Neural cell (in vitro differentiated cells): ENCODE data around the gene APBB2. TPM values are rescaled to one million over a fixed set of nuclear protein-coding genes. Genes with fewer than 3 reads are reported as not detected.

ENCODE experiments used
- H2AFZ ChIP-seq: fragments of 200-600, 300-800 bp; sonication (generic), shearing (Covaris generic); 2 replicates; pipeline ENCODE4 v1.6.0; 2014; ENCODE audit warnings: low read depth, mild to moderate bottlenecking, antibody characterized with exemption, low read length, moderate library complexity
- H3F3A ChIP-seq: fragments of 200-600 bp; shearing (Covaris generic); 2 replicates; pipeline ENCODE4 v1.6.1; 2016; ENCODE audit warnings: mild to moderate bottlenecking, moderate library complexity, mixed read lengths, antibody characterized with exemption, low read length; ENCODE audit not compliant: insufficient read depth, poor library complexity, severe bottlenecking
- H3K27ac ChIP-seq: fragments of 200-600, 300-800 bp; sonication (generic), shearing (Covaris generic); 2 replicates; pipeline ENCODE4 v1.5.1; 2014; ENCODE audit warnings: mild to moderate bottlenecking, low read length, moderate library complexity
- H3K27me3 ChIP-seq: fragments of 300-800, 200-600 bp; sonication (generic), shearing (Covaris generic); 2 replicates; pipeline ENCODE4 v1.6.0; 2014; ENCODE audit warnings: mild to moderate bottlenecking, low read depth, low read length, moderate library complexity; ENCODE audit not compliant: insufficient read depth
- H3K36me3 ChIP-seq: fragments of 300-800, 200-600 bp; sonication (generic), shearing (Covaris generic); 2 replicates; pipeline ENCODE4 v1.5.1; 2014; ENCODE audit warnings: mild to moderate bottlenecking, antibody characterized with exemption, low read length, moderate library complexity; ENCODE audit not compliant: insufficient read depth
- H3K4me2 ChIP-seq: fragments of 300-800, 200-600 bp; sonication (generic), shearing (Covaris generic); 2 replicates; pipeline ENCODE4 v1.6.0; 2014; ENCODE audit warnings: mild to moderate bottlenecking, low read length
- H3K4me3 ChIP-seq: fragments of 300-800, 200-600 bp; sonication (generic), shearing (Covaris generic); 2 replicates; pipeline ENCODE4 v1.5.1; 2014; ENCODE audit warnings: mild to moderate bottlenecking, low read length, moderate library complexity
- H3K79me2 ChIP-seq: fragments of 200-600 bp; shearing (Covaris generic); replicated peaks from 2 replicates; pipeline ENCODE4 v1.6.0; 2014; ENCODE audit warnings: mild to moderate bottlenecking, low read length, moderate library complexity; ENCODE audit not compliant: insufficient read depth
- H3K9ac ChIP-seq: fragments of 300-800, 200-600 bp; sonication (generic), shearing (Covaris generic); 2 replicates; pipeline ENCODE4 v1.6.1; 2016; ENCODE audit warnings: mild to moderate bottlenecking, low read length, mixed read lengths
- H3K9me2 ChIP-seq: fragments of 200-600 bp; shearing (Covaris generic); 2 replicates; pipeline ENCODE4 v1.6.1; 2016; ENCODE audit warnings: mild to moderate bottlenecking, low read length, mixed read lengths; ENCODE audit not compliant: insufficient read depth
- H3K9me3 ChIP-seq: fragments of 200-600, 300-800 bp; sonication (generic), shearing (Covaris generic); 2 replicates; pipeline ENCODE4 v1.6.1; 2016; ENCODE audit warnings: mild to moderate bottlenecking, mixed run types, low read length, moderate library complexity, mixed read lengths
- H4K20me1 ChIP-seq: fragments of 200-600 bp; shearing (Covaris generic); 2 replicates; pipeline ENCODE4 v1.6.1; 2016; ENCODE audit warnings: mild to moderate bottlenecking, mixed run types; ENCODE audit not compliant: insufficient read depth
- EP300 ChIP-seq: fragments of 450-650 bp; conservative IDR thresholded peaks from 2 replicates; pipeline ENCODE4 v1.6.1; 2014; ENCODE audit warnings: antibody characterized with exemption, mild to moderate bottlenecking, moderate library complexity; ENCODE audit not compliant: poor library complexity, severe bottlenecking
- EZH2 ChIP-seq: fragments of 200-600, 300-800 bp; shearing (Covaris generic), sonication (generic); IDR thresholded peaks from 2 replicates; pipeline ENCODE4 v1.6.1; 2014; ENCODE audit warnings: antibody characterized with exemption, low read length, borderline replicate concordance, mild to moderate bottlenecking; ENCODE audit not compliant: insufficient read depth, poor library complexity, severe bottlenecking
- MXI1 ChIP-seq: fragments of 450-650 bp; conservative IDR thresholded peaks from 2 replicates; pipeline ENCODE4 v1.6.1; 2014; ENCODE audit warnings: antibody characterized with exemption, mild to moderate bottlenecking; ENCODE audit not compliant: poor library complexity, severe bottlenecking
- POLR2AphosphoS5 ChIP-seq: IDR thresholded peaks from 2 replicates; pipeline ENCODE4 v1.6.1; 2012
- RAD21 ChIP-seq: fragments of 450-650 bp; conservative IDR thresholded peaks from 2 replicates; pipeline ENCODE4 v1.6.1; 2014; ENCODE audit warnings: antibody characterized with exemption, mild to moderate bottlenecking, moderate library complexity
- SMC3 ChIP-seq: fragments of 450-650 bp; conservative IDR thresholded peaks from 2 replicates; pipeline ENCODE4 v1.6.1; 2014; ENCODE audit warnings: antibody characterized with exemption, mild to moderate bottlenecking, moderate library complexity; ENCODE audit not compliant: poor library complexity
- TAF1 ChIP-seq: IDR thresholded peaks from 2 replicates; pipeline ENCODE4 v1.6.1; 2012; ENCODE audit warnings: low read depth
- polyA plus RNA-seq: library from polyadenylated mRNA; depleted of rRNA; stranded (reverse); fragments of >200 nt; gene quantifications from 2 replicates; pipeline ENCODE4 v1.2.3, GENCODE V29; 2014
- TF ChIP-seq, protein P1 (sequence below): IDR thresholded peaks from 2 replicates; pipeline ENCODE4 v1.6.1; 2012; ENCODE audit warnings: borderline replicate concordance
- TF ChIP-seq, protein P2 (sequence below): fragments of 450-650 bp; IDR thresholded peaks from 2 replicates; pipeline ENCODE4 v1.5.1; 2014; ENCODE audit warnings: antibody characterized with exemption, mild to moderate bottlenecking, moderate library complexity; ENCODE audit not compliant: poor library complexity, severe bottlenecking

APBB2 gene
- polyA plus RNA-seq, 1 donor from 2014 or later, result 41.9 TPM

DNA sequence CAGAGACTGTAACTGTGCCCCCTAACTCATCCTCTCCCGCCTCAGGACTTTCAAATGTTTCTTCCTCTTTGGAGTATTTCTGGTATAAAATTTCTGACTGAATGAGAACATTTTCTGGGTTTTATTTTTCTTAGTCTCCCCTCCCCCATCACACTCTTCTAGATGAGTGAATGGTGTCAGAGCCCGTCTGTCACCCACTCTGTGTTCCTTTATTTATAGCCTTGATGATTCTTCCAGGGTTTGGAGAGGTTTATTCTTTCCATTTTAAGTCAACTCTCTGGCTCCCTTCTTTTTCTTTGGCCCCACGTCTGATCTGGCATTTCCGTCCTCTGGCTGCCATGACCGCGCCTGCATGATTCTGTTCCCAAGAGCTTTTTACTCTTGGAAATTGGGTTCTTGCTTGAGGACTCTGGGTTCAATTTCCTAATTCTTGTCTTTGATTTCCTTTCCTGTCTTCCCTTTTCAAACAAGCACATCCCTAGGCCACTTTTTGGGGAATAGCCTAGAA is 335.7 kb downstream of the APBB2 start:
- Histone ChIP-seq H3K36me3 (no peaks in the 10 kb centered on the region), H3K79me2 (no peaks in the 10 kb centered on the region), H3K9ac (no peak overlapping the region), H3K4me2 (no peak overlapping the region), H4K20me1 (no peaks in the 10 kb centered on the region), H3F3A (no peaks in the 10 kb centered on the region), H2AFZ (no peak overlapping the region), H3K9me2 (no peaks in the 10 kb centered on the region), H3K4me3 (no peak overlapping the region), H3K9me3 (no peaks in the 10 kb centered on the region), H3K27me3 (no peaks in the 10 kb centered on the region), H3K27ac (no peak overlapping the region)
- TF ChIP-seq SMC3 (no peak), MXI1 (no peak), POLR2AphosphoS5 (no peak), RAD21 (no peak), EP300 (no peak), TAF1 (no peak), EZH2 (no peak)
- TF ChIP-seq, protein P1, sequence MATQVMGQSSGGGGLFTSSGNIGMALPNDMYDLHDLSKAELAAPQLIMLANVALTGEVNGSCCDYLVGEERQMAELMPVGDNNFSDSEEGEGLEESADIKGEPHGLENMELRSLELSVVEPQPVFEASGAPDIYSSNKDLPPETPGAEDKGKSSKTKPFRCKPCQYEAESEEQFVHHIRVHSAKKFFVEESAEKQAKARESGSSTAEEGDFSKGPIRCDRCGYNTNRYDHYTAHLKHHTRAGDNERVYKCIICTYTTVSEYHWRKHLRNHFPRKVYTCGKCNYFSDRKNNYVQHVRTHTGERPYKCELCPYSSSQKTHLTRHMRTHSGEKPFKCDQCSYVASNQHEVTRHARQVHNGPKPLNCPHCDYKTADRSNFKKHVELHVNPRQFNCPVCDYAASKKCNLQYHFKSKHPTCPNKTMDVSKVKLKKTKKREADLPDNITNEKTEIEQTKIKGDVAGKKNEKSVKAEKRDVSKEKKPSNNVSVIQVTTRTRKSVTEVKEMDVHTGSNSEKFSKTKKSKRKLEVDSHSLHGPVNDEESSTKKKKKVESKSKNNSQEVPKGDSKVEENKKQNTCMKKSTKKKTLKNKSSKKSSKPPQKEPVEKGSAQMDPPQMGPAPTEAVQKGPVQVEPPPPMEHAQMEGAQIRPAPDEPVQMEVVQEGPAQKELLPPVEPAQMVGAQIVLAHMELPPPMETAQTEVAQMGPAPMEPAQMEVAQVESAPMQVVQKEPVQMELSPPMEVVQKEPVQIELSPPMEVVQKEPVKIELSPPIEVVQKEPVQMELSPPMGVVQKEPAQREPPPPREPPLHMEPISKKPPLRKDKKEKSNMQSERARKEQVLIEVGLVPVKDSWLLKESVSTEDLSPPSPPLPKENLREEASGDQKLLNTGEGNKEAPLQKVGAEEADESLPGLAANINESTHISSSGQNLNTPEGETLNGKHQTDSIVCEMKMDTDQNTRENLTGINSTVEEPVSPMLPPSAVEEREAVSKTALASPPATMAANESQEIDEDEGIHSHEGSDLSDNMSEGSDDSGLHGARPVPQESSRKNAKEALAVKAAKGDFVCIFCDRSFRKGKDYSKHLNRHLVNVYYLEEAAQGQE, result no peak
- TF ChIP-seq, protein P2, sequence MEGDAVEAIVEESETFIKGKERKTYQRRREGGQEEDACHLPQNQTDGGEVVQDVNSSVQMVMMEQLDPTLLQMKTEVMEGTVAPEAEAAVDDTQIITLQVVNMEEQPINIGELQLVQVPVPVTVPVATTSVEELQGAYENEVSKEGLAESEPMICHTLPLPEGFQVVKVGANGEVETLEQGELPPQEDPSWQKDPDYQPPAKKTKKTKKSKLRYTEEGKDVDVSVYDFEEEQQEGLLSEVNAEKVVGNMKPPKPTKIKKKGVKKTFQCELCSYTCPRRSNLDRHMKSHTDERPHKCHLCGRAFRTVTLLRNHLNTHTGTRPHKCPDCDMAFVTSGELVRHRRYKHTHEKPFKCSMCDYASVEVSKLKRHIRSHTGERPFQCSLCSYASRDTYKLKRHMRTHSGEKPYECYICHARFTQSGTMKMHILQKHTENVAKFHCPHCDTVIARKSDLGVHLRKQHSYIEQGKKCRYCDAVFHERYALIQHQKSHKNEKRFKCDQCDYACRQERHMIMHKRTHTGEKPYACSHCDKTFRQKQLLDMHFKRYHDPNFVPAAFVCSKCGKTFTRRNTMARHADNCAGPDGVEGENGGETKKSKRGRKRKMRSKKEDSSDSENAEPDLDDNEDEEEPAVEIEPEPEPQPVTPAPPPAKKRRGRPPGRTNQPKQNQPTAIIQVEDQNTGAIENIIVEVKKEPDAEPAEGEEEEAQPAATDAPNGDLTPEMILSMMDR, result no peak

DNA sequence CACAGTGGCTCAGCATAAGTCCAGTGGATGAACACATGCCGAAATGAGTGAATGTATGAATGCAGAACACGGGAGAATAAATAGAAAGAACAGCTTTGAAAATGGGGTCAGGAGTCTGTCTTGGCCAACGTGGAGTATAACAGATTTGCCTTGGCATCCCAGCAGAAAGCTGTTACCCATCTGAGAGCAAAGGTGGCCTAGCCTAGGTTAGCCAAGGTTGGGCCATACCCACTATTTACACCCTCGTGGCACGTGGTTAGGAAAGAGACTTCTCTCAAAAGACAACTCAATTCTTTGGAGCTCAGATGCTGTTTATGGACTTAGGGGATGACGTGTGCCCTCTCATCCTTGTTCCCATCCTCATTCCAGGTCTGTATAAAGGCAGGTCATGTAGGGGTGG is 337.3 kb downstream of the APBB2 start:
- Histone ChIP-seq H3K9me2 (no peaks in the 10 kb centered on the region), H2AFZ (no peak overlapping the region)

More for the DNA sequence above, 337.3 kb downstream of the APBB2 start:
- Histone ChIP-seq H4K20me1 (no peaks in the 10 kb centered on the region), H3K9ac (no peak overlapping the region), H3K4me3 (no peak overlapping the region), H3K27ac (no peak overlapping the region), H3F3A (no peaks in the 10 kb centered on the region), H3K27me3 (no peaks in the 10 kb centered on the region), H3K9me3 (no peaks in the 10 kb centered on the region), H3K36me3 (no peaks in the 10 kb centered on the region), H3K4me2 (no peak overlapping the region), H3K79me2 (no peaks in the 10 kb centered on the region)
- TF ChIP-seq RAD21 (no peak), EP300 (no peak), POLR2AphosphoS5 (no peak), TAF1 (no peak), EZH2 (no peak), MXI1 (no peak), SMC3 (no peak)
- TF ChIP-seq, protein P2, result no peak
- TF ChIP-seq, protein P1, result no peak
